Left hindlimb (tissue), 1 donor: ENCODE data around the gene PARD3.
"Not testable (repeated sequence)": the region's sequence is repeated elsewhere in the genome, so short reads cannot be mapped to it uniquely, and the experiment has no call there.

Experiments
- DNase-seq: peaks from one replicate; pipeline ENCODE4 v3.0.0-alpha.2; 2018

Gene PARD3

DNA sequence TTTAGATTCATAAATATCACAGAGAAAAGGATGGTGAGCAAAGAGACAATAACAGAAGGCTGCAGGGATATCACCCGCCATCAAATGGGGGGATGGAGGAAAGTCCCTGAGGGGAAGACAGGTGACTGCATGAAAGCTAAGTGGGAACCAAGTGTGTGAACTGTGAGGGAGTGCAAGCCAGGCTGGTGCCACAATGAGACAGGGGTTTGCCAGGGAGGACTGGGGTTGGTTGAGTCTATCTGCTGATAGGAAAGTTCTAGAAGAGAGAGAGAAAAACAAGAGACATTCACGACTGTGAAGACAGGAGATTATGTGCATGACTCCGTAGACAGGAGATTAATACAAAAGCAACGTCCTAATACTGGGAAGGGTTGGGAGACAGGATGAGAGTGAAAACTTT, 376.4 kb downstream of the PARD3 start:
- DNase-seq = no peak

DNA sequence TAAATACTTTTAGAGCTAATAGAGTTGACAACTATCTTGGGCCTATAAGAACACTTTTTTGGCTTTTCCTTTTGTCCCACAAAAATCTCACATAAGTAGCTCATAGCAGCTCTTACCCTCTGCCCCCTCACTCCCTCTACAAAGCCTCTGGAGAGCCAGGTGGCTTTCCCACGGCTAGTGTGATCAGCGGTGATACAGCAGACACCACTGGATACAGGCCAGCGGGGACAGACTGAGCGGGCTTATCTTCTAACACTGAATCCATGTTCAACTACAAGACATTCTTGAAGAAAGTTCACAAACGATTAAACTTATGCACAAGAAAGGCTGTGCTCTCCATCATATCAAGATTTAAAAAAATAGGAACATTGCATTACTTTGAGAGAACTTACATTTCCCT, 377.2 kb downstream of the PARD3 start:
- DNase-seq = no peak

- DNase-seq = no peak
Measured at GRCh38 chr10:34434119-34434594, 380.9 kb downstream of the PARD3 start.

DNA sequence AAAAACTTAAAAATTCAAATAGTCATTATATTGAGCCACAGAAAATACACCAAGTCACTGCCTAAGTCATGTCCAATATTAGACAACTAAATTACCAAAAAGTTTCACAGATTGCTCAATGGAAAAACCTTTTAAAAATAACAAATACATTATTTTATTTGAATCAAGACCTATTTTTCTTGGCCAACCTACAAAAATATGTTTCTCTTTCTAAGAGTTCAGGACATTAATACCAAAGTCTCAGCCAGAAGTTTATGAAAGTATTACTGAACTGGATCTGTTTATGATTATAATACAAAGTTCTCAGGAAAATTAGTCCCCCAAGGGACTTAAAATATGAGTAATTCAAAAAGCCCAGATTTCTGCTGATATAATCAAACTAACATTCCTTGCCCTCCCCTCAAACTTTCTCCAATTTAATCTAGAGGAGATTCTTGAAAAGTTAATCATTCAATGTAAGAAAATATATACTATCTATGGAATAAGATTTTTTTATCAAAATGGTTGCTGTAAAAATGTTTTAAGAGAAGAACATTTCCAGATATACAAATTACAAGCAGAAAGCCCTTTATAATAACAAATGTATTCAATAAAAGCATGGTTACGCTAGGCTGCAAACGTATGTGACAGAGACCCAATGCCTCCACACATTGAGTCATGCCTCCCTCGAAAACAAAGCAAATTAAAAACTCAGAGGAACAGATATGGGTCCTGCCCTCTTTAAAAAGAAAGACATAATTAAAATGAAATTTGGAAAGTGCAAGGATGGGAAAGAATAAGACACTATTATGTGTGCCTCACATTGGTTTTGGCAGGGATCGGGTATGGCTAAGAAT, 381.6 kb downstream of the PARD3 start:
- no peak for DNase-seq

DNA sequence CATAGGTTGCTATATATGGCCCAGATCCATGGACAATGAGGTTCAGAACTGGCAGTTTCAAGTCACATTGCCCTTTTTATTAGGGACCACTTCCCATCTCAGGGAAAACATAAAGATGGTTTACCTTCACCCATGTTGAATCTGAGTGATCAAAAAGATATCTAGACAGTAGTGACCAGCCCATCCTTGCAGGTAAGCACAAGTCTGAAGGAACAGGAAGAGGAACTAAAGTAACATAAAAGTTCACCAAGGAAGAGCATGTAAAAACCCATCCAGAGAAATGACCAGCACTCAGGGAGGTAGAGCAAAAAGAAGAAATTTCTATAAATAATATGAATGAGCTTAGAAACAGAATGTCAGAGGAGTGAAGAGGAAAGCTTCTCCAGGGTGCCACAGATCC, 382.5 kb downstream of the PARD3 start:
- no peak for DNase-seq

DNA sequence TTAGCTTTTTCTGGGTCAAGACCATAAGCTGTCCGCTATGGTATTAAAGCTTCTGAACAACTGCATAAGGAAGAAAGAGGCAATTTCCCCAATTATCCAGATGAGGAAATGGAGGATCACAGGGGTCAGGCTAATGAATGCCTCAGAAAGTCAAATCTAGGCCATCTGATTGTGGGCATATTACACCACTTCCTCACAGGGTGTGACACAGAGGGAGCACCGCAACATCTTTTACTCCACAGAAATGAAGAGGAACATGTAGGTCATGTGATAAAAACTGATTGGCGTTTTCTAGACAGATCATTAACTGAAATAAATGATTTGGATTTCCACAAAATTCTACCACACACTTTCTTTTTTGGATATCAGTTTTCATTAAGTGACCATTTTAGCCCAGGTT, 384.4 kb downstream of the PARD3 start:
- no peak for DNase-seq

DNA sequence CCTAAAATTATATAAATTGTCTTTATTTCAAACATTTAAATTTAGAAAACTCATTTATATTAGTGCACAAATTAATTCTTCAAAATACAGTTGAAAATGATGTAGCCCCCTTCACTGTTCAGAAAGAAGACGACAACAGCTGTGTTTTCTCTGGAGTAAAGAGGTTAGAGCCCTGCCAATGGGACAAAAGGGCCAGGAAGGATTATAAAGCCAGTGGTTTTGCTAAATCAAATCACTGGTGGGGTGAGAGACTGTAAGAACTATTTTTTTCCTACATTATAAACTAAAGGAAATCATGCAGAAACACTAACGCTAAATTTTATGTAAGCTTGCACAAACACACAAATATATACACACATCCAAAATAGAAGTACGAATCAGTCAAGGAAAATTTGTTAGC, 386.6 kb downstream of the PARD3 start:
- no peak for DNase-seq

DNA sequence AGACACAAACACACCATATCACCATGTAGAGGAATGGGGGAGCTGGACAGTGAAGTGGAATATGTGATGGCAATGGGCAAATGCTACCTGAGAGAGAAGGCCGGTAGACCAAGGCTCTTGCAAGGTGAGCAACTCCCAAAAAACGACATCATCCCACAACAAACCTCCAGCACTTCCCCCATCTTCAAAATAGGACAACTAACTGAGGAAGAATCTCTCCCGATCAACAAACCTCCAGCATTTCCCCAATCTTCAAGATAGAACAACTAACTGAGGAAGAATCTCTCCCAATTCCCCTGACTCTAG, 387.2 kb downstream of the PARD3 start:
- DNase-seq = no peak

GRCh38 chr10:34427158-34427910, 387.8 kb downstream of the PARD3 start:
- not testable (repeated sequence) for DNase-seq

- not testable (repeated sequence) for DNase-seq
Measured at GRCh38 chr10:34426538-34427157, 388.4 kb downstream of the PARD3 start.

DNA sequence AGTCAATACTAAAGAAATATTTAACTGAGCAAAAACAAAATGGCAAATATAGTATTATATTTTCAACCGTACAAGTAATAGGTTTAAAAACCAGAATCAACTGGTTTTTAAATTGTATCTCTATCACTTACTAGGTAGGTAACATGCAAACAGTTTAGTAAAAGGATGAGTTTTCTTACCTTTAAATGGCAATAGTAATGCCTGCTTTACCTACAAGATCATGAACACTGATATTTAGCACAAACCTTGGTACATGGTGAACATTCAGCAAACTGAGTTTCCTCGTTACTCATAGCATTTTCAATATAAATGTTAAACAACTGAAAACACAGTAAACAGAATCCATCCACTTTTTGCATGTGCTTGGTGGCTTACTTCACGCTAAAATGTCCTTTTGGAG, 389.1 kb downstream of the PARD3 start:
- no peak for DNase-seq

DNA sequence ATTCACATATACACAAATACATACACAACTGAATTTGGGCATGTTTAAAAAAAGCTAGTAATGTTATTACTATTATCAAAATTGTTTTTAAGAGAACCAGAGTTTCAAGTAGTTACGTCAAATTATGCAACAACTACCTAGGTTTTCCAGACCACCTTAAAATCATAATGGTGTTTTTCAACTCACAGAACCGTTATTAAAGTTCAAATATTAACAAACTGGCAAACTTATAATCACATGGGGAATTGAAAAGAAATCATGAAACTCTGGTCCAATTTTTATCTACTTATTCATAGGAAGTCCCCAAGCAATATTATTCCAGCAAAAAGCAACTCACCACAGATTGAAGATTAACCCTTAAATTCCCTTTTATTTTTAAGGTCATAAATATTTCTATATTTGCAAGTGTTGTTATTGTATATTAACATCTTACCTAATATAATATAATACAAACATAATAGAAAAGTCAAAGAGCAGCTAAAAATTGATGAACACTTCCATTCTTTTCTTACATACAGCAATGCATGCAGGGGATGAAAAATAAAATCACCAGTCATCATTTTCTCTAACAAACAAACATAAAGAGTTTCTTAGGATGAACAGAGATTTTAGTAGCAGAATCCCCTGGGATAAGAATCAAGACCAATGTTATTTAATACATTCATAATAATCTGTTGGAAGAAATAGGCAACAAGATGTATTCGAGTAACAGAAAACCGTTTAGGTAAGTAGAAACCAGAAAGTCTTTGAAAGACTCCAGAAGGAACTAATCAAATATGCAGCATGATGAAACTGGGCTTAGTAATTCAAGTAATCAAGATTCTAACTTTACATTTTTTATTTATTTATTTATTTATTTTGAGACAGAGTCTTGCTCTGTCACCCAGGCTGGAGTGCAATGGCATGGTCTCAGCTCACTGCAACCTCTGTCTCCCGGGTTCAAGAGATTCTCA, 391.1 kb downstream of the PARD3 start:
- DNase-seq = no peak

DNA sequence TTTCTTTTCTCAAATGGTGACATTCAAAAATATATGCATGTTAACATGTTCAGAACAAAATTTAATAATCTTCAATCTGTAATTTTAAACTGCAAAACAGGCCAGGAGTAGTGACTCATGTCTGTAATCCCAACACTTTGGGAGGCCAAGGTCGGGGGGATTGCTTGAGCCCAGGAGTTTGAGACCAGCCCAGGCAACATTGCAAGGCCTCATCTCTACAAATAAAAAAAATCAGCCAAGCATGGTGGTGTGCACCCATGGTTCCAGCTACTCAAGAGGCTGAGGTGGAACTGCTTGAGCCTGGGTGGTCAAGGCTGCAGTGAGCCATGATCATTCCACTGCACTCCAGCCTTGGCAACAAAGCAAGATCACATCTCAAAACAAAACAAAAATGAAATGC, 394.3 kb downstream of the PARD3 start:
- DNase-seq = no peak

GRCh38 chr10:34420273-34420672, 394.8 kb downstream of the PARD3 start:
- no peak for DNase-seq

GRCh38 chr10:34415039-34415438, 400.1 kb downstream of the PARD3 start:
- DNase-seq = no peak

DNA sequence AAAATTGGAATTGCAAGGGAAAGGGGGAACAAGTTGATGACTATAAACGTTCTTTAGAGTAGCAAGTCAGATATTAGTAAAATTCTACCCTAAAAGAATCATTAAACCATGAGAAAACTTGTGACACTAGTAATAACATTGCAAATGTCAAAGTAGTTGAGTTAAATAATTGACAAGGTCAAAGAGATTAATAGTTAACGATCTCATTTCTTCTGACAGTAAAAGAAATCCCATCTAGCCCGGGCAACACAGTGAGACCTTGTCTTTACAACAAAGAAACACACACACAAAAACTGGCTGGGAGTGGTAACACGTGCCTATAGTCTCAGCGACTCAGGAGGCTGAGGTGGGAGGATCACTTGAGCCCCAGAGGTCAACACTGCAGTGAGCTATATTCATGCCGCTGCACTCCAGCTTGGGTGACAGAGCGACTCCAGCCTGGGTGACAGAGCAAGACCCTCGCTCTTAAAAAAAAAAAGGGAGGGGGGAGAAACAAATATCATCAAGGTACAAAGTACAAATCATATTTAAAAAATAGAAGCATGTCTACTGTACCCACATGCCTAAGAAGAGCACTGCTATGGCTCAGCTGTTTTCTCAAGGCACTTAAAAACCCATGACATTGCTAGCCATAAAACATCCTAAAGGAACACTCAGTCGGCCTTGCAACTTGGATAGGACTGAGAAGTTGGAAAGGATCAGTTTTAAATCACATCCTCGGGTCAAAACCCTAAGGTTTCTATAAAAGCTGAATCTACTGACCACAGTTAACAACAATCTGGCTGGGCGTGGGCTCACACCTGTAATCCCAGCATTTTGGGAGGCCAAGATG, 401.1 kb downstream of the PARD3 start:
- DNase-seq = no peak

- no peak for DNase-seq
Measured at GRCh38 chr10:34413214-34413613, 401.9 kb downstream of the PARD3 start.

DNA sequence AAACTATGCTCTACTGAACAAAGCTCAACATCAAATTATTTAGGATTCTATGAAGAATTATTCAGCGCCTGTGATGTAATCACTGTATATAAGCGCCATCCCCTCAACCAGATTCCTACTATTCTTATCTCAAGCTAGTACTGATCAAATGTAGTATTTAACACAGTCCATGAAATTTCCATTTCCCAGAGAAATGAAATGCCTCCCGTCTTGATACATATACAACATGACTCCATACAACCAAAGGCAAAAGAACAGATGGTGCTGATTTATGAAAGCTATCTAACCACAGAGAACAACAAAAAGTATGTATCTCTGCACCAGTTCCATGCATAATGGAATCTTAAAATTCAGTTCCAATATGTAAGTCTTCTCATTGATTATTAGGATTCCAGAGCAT, 406.1 kb downstream of the PARD3 start:
- DNase-seq = no peak

DNA sequence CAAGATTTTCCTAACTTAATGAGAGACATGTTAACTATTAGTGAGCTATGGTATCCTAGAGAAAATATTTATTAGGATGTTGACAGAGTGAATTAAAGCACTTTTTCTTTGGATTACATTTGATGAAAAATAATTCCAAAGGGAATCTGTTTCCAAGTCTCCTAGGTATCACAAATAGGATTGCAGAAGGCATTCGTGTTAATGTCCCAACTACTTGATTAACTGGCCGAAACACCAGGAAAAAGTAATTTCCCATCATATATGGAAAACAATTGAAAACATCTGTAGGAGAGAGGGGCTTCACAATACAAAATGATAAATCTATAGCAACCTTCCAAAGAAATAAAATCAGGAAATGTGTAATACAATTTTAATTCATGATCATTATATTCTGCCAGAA, 406.7 kb downstream of the PARD3 start:
- DNase-seq = no peak

DNA sequence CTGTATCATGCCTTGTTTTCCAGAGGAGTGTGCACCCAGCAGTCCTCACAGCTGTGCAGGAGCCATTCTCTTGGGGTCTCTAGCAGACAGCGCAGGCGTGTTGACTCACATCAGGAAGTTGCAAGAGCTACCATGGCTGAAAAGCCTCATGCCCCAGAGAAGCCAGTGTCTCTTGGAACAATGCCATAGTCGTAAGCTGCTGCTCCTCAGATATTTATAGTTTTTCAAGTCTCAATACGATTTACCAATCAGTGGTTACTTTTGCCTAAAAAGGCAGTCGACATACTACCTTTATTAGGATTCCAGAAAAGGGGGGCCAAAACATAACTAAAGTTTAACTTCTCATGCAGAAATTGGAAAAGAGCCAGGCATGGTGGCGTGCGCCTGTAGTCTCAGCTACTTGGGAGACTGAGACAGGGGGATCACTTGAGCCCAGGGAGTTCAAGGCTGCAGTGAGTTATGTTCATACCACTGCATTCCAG, 407.7 kb downstream of the PARD3 start:
- DNase-seq = no peak

DNA sequence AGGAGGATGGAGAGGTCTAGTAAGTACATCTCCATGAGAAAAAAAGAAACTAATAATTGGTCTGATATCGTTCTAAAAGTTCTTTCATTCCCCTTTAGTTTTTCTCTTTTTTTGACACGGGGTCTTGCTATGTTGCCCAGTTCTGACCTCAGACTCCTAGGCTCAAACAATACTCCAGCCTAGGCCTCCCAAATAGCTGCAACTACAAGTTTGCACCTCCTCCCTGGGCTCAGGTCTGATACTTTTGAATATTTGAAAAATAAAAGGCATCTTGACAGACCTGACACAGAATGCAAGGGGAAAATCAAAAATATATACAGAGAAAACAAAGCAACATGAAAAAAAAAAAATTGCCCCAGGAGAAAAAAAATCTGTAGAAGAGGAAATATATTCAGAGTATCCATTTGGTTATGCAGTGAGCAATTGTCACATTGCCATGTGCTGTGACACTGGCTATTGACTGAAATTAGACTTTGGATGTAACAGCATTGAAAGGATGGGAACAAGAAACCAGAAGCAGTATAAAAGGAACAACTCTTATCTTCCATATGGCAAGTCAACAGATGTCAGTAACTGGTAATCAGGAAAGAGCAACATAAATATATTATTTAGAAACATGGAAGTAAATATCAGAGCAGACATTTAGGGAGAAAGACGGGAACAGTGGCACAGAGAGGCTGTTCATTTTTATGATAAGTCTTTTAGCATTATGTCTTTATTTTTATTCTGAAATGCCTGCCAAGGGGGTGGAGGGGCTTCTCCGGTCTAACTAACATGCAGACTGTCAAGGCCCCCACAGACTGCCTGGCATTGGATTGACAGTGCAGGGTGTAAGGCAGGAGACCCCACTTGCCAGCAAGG, 408.4 kb downstream of the PARD3 start:
- DNase-seq = no peak
